Heart right ventricle (tissue), 16 donors: ENCODE data around the gene ABHD10. TPM values are rescaled to one million over a fixed set of nuclear protein-coding genes. Genes with fewer than 3 reads are reported as not detected.

Experiments
- ATAC-seq, 8 donors: fragments of 200-7000 bp; cut with Tn5 transposase; one replicate each; pipeline ENCODE4 v1.9.1; 2020; ENCODE audit warnings: mild to moderate bottlenecking in 8 of 8, moderate library complexity in 8 of 8, moderate number of reproducible peaks in 1 of 8
- DNase-seq, 2 donors: peaks; one replicate each; pipeline ENCODE4 v3.0.0-alpha.2; 2020
- H3K27ac ChIP-seq, 10 donors: fragments of 200-600 bp; sonication (generic) in 2 of 10; one replicate each; pipeline versions ENCODE4 v1.5.0 to v1.8.0; 2020 to 2022; ENCODE audit warnings: mild to moderate bottlenecking in 3 of 10
- H3K27me3 ChIP-seq, 7 donors: fragments of 200-600 bp; one replicate each; pipeline ENCODE4 v1.8.0; 2021 to 2022; ENCODE audit warnings: mild to moderate bottlenecking in 2 of 7
- H3K36me3 ChIP-seq, 9 donors: fragments of 200-600 bp; sonication (generic) in 1 of 9; one replicate each; pipeline versions ENCODE4 v1.5.0 to v1.8.0; 2020 to 2022; ENCODE audit warnings: mild to moderate bottlenecking in 2 of 9
- H3K4me1 ChIP-seq, 9 donors: fragments of 200-600 bp; sonication (generic) in 1 of 9; one replicate each; pipeline versions ENCODE4 v1.5.0 to v1.8.0; 2020 to 2022; ENCODE audit warnings: mild to moderate bottlenecking in 4 of 9
- H3K4me3 ChIP-seq, 10 donors: fragments of 200-600 bp; sonication (generic) in 2 of 10; one replicate each; pipeline versions ENCODE4 v1.5.0 to v1.8.0; 2020 to 2022; ENCODE audit warnings: mild to moderate bottlenecking in 7 of 10, moderate library complexity in 2 of 10
- H3K9me3 ChIP-seq, 11 donors: fragments of 200-600 bp in 10 of 11; sonication (generic) in 2 of 11; one replicate each; pipeline versions ENCODE4 v1.5.0 to v1.8.0; 2013 to 2022; ENCODE audit warnings: mild to moderate bottlenecking in 2 of 11, control low read depth in 1 of 11, moderate library complexity in 1 of 11
- WGBS, 2 donors: extraction: QIAGEN DNeasy Blood & Tissue Kit; methylation state at CpG; one replicate each; pipeline ENCODE4 v1.1.7; 2013; ENCODE audit warnings: inconsistent platforms in 1 of 2; 5-methylcytosine and 5-hydroxymethylcytosine counted together
- intact Hi-C, 10 donors: fragments of 100-400 bp; cut with DNase I; formaldehyde crosslinking; loops; one replicate each; pipeline versions ENCODE4 v1.11.1 to v1.14.2; 2022
- polyA plus RNA-seq, 2 donors: library from polyadenylated mRNA; stranded (reverse); fragments of 200-250 nt; gene quantifications; one replicate each; pipeline ENCODE4 v1.2.3, GENCODE V29; 2013
- total RNA-seq, 10 donors: library from RNA; stranded (reverse); fragmentation: NEBNext Ultra II Directional in 3 of 10; extraction: Animal tissue kit (Norgen Biotek cat#: 25700) in 3 of 10; gene quantifications; one replicate each; pipeline versions ENCODE4 v1.2.1 to v1.2.4, GENCODE V29; 2021 to 2023
- TF ChIP-seq, protein P1 (sequence below), 9 donors: fragments of 200-600 bp; sonication (generic) in 2 of 9; IDR thresholded peaks; one replicate each; pipeline versions ENCODE4 v1.5.0 to v1.8.0; 2021 to 2022; ENCODE audit warnings: antibody characterized with exemption in 9 of 9, mild to moderate bottlenecking in 5 of 9, moderate library complexity in 1 of 9
- donor health status: Arrhythmogenic right ventricular cardiomyopathy.
- donor health status: ischemic (EF 13 %, LVEDD 7.1; RV severe dilation, severe dysfunction).
- donor health status: healthy with polysubstance abuse.
- donor health status: DM: no; HTN: yes; CAD: no.
- donor health status: DM: no; HTN: no; CAD: no.
- donor health status: ischemic (EF 25% LVEDD 6.9; RV normal size, moderate dysfunction).
- donor health status: ischemic (EF 25% LVEDD 5.7; RV mildly dilated, moderate dysfunction).
- donor health status: healthy.
- donor health status: DM: yes; HTN: yes; CAD: no.
- donor health status: Ischemic cardiomyopathy.
- donor health status: ischemic (EF 35%, LVEDD 5.7; RV mildly dilated, moderate dysfunction).
- donor health status: nonischemic (EF 11% LVEDD 7.7; RV severe dilation, severe dysfunction).
- donor health status: DM: yes; HTN: yes; CAD: no.
- donor health status: PGD.
- donor health status: ischemic (EF 29% LVEDD 5.4; RV normal size, mild dysfunction).
- donor health status: nonischemic (EF 23%, LVEDD 6.1; RV moderate dilation, normal function).

ABHD10 gene
- total and polyA plus RNA-seq, 12 donors: 10.5 to 57.8 (median 50.1) TPM

GRCh38 chr3:112011376-112011940 lies 32.6 kb downstream of the ABHD10 start:
- Histone ChIP-seq H3K4me1 (peaks cover 0 to 52% (median 35%) of the 10 kb centered on the region in 9 donors), H3K4me3 (no peak overlapping the region), H3K27me3 (no peaks in the 10 kb centered on the region), H3K9me3 (no peaks in the 10 kb centered on the region), H3K27ac (peak overlapping the region in 6 of 10 donors; percentile 23 to 74 (median 62)), H3K36me3 (no peaks in the 10 kb centered on the region)
- DNase-seq: no peak
- intact Hi-C loops: loop anchor here in 2 of 10 donors (2.0 to 5.0 kb wide), 2 partner anchors 17 to 34 kb away; partner anchors contain the start of gene ABHD10 (in 1 of the 2)
- WGBS, 2 donors: 66 to 73% methylated on average over 6 of the region's 6 CpGs
- ATAC-seq: no peak
- TF ChIP-seq, protein P1, sequence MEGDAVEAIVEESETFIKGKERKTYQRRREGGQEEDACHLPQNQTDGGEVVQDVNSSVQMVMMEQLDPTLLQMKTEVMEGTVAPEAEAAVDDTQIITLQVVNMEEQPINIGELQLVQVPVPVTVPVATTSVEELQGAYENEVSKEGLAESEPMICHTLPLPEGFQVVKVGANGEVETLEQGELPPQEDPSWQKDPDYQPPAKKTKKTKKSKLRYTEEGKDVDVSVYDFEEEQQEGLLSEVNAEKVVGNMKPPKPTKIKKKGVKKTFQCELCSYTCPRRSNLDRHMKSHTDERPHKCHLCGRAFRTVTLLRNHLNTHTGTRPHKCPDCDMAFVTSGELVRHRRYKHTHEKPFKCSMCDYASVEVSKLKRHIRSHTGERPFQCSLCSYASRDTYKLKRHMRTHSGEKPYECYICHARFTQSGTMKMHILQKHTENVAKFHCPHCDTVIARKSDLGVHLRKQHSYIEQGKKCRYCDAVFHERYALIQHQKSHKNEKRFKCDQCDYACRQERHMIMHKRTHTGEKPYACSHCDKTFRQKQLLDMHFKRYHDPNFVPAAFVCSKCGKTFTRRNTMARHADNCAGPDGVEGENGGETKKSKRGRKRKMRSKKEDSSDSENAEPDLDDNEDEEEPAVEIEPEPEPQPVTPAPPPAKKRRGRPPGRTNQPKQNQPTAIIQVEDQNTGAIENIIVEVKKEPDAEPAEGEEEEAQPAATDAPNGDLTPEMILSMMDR (IDR thresholded peaks at IDR 0.05): no peak

DNA sequence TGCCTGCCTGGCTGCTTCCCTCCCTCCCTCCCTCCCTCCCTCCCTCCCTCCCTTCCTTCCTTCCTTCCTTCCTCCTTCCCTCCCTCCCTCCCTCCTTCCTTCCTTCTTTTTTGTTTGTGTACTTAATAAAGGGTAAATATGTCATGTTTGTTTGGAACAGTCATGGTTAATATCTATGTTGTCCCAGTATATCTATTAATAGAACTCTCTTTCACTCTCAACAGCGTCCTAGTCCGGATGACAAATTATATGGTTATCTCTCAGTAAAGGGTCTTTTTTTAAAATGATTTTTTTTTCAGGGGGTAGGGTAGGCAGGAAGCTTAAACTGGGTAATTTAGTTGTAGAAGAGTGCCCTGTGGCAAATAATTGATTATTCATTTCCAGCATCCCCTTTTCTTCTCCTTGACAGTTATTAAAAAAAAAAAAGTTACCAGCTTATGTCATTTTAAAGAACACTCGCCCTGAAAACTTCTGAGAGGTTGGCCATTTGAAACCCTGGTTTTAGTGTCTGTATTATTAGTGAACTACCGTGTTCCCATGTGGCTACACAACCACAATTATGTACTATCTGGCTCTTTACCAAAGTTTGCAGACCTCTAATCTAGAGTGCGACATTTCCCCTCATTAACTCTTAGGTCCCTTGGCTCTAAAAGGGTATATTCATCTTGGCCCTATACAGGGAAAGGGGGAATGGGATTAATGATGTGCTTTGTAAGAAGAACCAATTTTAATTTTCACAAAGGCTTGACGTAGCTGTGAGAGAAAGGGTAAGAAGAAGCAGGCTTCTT lies 33.6 kb downstream of the ABHD10 start:
- Histone ChIP-seq H3K27ac (peak overlapping the region; percentile 10 to 82 (median 59)), H3K4me3 (no peak overlapping the region), H3K36me3 (no peaks in the 10 kb centered on the region), H3K27me3 (no peaks in the 10 kb centered on the region), H3K9me3 (no peaks in the 10 kb centered on the region), H3K4me1 (peaks cover 0 to 51% (median 35%) of the 10 kb centered on the region in 9 donors)
- ATAC-seq (peak in 5 of 8 donors; percentile 41 to 82 (median 76)), DNase-seq (no peak)
- TF ChIP-seq, protein P1 (IDR thresholded peaks at IDR 0.05): no peak
- 23 to 28% methylated on average over 6 of the region's 6 CpGs for WGBS, 2 donors
- intact Hi-C loops: loop anchor here in 3 of 10 donors (2.0 to 5.0 kb wide), 4 partner anchors 24 to 344 kb away; partner anchors contain the start of gene ABHD10 (in 1 of the 3)

- TF ChIP-seq, protein P1 (IDR thresholded peaks at IDR 0.05): peak; percentile 46 to 89 (median 75)
- ATAC-seq (peak; percentile 75 to 90 (median 85)), DNase-seq (peak; percentile 46 to 69)
- Histone ChIP-seq H3K36me3 (no peaks in the 10 kb centered on the region), H3K27ac (peak overlapping the region; percentile 10 to 82 (median 59)), H3K27me3 (no peaks in the 10 kb centered on the region), H3K4me3 (peak overlapping the region in 2 of 10 donors; percentile 6 to 13), H3K4me1 (peaks cover 0 to 45% (median 27%) of the 10 kb centered on the region in 9 donors), H3K9me3 (no peaks in the 10 kb centered on the region)
- 31 to 32% methylated on average over 19 of the region's 19 CpGs for WGBS, 2 donors
- intact Hi-C loops: loop anchor here in 4 of 10 donors (1.0 to 5.0 kb wide), 6 partner anchors 24 to 344 kb away; partner anchors contain the start of gene ABHD10 (in 1 of the 4)
Observed at GRCh38 chr3:112013058-112013783, 34.4 kb downstream of the ABHD10 start.

DNA sequence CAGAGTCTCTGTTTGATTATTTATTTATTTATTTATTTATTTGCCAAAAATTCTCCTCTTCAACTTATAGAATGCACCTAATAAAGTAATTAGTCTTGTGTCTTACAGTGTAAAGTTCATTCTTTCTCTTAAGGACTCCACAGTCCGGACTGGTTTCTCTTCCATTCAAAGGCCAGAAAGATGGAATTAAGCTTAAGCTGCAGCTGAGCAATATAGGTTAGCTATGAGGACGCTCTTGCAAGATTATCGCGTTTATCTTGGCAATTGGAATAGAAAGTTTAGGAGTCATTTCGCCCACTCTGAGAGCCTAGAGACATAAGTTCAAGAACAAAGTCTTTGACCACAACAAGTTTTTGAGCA lies 34.9 kb downstream of the ABHD10 start:
- Histone ChIP-seq H3K4me3 (peak overlapping the region in 2 of 10 donors; percentile 6 to 13), H3K4me1 (peaks cover 0 to 45% (median 27%) of the 10 kb centered on the region in 9 donors), H3K27me3 (no peaks in the 10 kb centered on the region), H3K36me3 (no peaks in the 10 kb centered on the region), H3K27ac (peak overlapping the region in 1 of 10 donors; percentile 71), H3K9me3 (no peaks in the 10 kb centered on the region)
- 52 to 57% methylated on average over 5 of the region's 5 CpGs for WGBS, 2 donors
- no peak for DNase-seq
- TF ChIP-seq, protein P1 (IDR thresholded peaks at IDR 0.05): peak in 2 of 9 donors; percentile 0 to 16
- peak in 1 of 8 donors; percentile 13 for ATAC-seq
- intact Hi-C loops: loop anchor here in 4 of 10 donors (1.0 to 5.0 kb wide), 6 partner anchors 24 to 345 kb away; partner anchors contain the start of gene ABHD10 (in 1 of the 4)
